CD4-positive, alpha-beta T cell treated with Interleukin-2 at 100 ng/mL for 4 hours (primary cell): ENCODE results near the gene MAML3.

Source experiments
- DNase-seq: peaks from one replicate; pipeline ENCODE4 v3.0.0-alpha.2; 2020; ENCODE audit warnings: low spot score

The MAML3 gene

GRCh38 chr4:139682741-139683151 is 471.2 kb downstream of the MAML3 start:
- DNase-seq = no peak

- no peak for DNase-seq
These were observed 471.7 kb downstream of the MAML3 start for GRCh38 chr4:139682309-139682708.

- no peak for DNase-seq
These were observed 476.9 kb downstream of the MAML3 start for GRCh38 chr4:139676913-139677585.

GRCh38 chr4:139676365-139676764 is 477.6 kb downstream of the MAML3 start:
- no peak for DNase-seq

- no peak for DNase-seq
These were observed 478.3 kb downstream of the MAML3 start for GRCh38 chr4:139675651-139676050.

GRCh38 chr4:139674875-139675550 is 479.0 kb downstream of the MAML3 start:
- no peak for DNase-seq

- DNase-seq = no peak
These were observed 481.3 kb downstream of the MAML3 start for GRCh38 chr4:139672732-139673131.

- DNase-seq = no peak
These were observed 481.8 kb downstream of the MAML3 start for GRCh38 chr4:139672215-139672614.

- no peak for DNase-seq
These were observed 483.2 kb downstream of the MAML3 start for GRCh38 chr4:139670775-139671174.

GRCh38 chr4:139669890-139670289 is 484.1 kb downstream of the MAML3 start:
- no peak for DNase-seq

- DNase-seq = no peak
These were observed 484.6 kb downstream of the MAML3 start for GRCh38 chr4:139669335-139669734.

- no peak for DNase-seq
These were observed 485.3 kb downstream of the MAML3 start for GRCh38 chr4:139668658-139669201.

GRCh38 chr4:139668036-139668435 is 485.9 kb downstream of the MAML3 start:
- DNase-seq = no peak
